HEK293 (cell line): ENCODE measurements around the gene PRKG1.

Experiments used
- CTCF ChIA-PET: fragments of 350-600 bp; formaldehyde crosslinking; extraction: SDS; loops from one replicate; lab custom pipeline; 2021; ENCODE audit warnings: antibody characterized with exemption; lab: Yijun Ruan, JAX
- POLR2A ChIA-PET: fragments of 300-600 bp; formaldehyde crosslinking; extraction: SDS; loops from one replicate; lab custom pipeline; 2020; ENCODE audit warnings: antibody characterized with exemption, inconsistent platforms; lab: Yijun Ruan, JAX
- H3K27ac ChIP-seq: fragments of 200-500 bp; sonication (Bioruptor generic); 2 replicates; pipeline ENCODE4 v1.5.1; 2014; ENCODE audit warnings: low read depth, low read length, control low read depth, inconsistent platforms; ENCODE audit errors: extremely low read depth
- H3K36me3 ChIP-seq, 2 experiments: fragments of 200-500 bp in 1 of 2; sonication (Bioruptor generic) in 1 of 2; 1 replicate in 1 of 2; 2 replicates in 1 of 2; pipeline ENCODE4 v1.5.1; 2014 to 2017; ENCODE audit warnings: inconsistent platforms in 2 of 2, low read length in 2 of 2; ENCODE audit not compliant: control insufficient read depth in 2 of 2, insufficient read depth in 1 of 2
- H3K4me1 ChIP-seq: fragments of 200-500 bp; sonication (Bioruptor generic); 2 replicates; pipeline ENCODE4 v1.5.1; 2014; ENCODE audit warnings: mild to moderate bottlenecking, low read length, inconsistent platforms; ENCODE audit not compliant: control insufficient read depth, insufficient read depth
- H3K4me3 ChIP-seq: 2 replicates; pipeline ENCODE4 v1.5.1; 2011; ENCODE audit warnings: low read depth, mild to moderate bottlenecking, control low read depth, low read length, moderate library complexity
- H3K9me3 ChIP-seq: fragments of 200-500 bp; sonication (Bioruptor generic); 2 replicates; pipeline ENCODE4 v1.5.1; 2014; ENCODE audit warnings: low read depth, low read length, inconsistent platforms; ENCODE audit not compliant: control insufficient read depth, insufficient read depth
- IKZF3 ChIP-seq: fragments of 450-650 bp; IDR thresholded peaks from 2 replicates; pipeline ENCODE4 v1.5.0; 2018; ENCODE audit warnings: missing biosample characterization, mild to moderate bottlenecking, missing genetic modification characterization, moderate library complexity
- KLF1 ChIP-seq: fragments of 450-650 bp; formaldehyde crosslinking; IDR thresholded peaks from 2 replicates; pipeline ENCODE4 v1.5.1; 2016; ENCODE audit warnings: missing biosample characterization, missing genetic modification characterization
- KLF9 ChIP-seq: fragments of 450-650 bp; formaldehyde crosslinking; IDR thresholded peaks from 2 replicates; pipeline ENCODE4 v1.5.1; 2016; ENCODE audit warnings: missing biosample characterization, missing genetic modification characterization, low read depth
- PBX3 ChIP-seq: sonication (generic); formaldehyde crosslinking; IDR thresholded peaks from 2 replicates; pipeline ENCODE4 v1.8.1; 2022; ENCODE audit warnings: mild to moderate bottlenecking, moderate library complexity, missing genetic modification reagents
- PRDM4 ChIP-seq: fragments of 450-650 bp; formaldehyde crosslinking; IDR thresholded peaks from 2 replicates; pipeline ENCODE4 v1.5.1; 2017; ENCODE audit warnings: missing biosample characterization, missing genetic modification characterization
- TSHZ1 ChIP-seq: fragments of 450-650 bp; formaldehyde crosslinking; IDR thresholded peaks from 2 replicates; pipeline ENCODE4 v1.5.1; 2016; ENCODE audit warnings: missing biosample characterization, missing genetic modification characterization, borderline replicate concordance
- ZBTB1 ChIP-seq: fragments of 450-650 bp; formaldehyde crosslinking; IDR thresholded peaks from 2 replicates; pipeline ENCODE4 v1.5.1; 2016; ENCODE audit warnings: missing biosample characterization, missing genetic modification characterization
- ZFHX2 ChIP-seq: fragments of 450-650 bp; formaldehyde crosslinking; conservative IDR thresholded peaks from 2 replicates; pipeline ENCODE4 v1.5.1; 2016; ENCODE audit warnings: missing biosample characterization, missing genetic modification characterization
- ZFP41 ChIP-seq: fragments of 450-650 bp; formaldehyde crosslinking; IDR thresholded peaks from 2 replicates; pipeline ENCODE4 v1.5.1; 2016; ENCODE audit warnings: missing biosample characterization, missing genetic modification characterization, borderline replicate concordance
- ZNF112 ChIP-seq: fragments of 450-650 bp; formaldehyde crosslinking; IDR thresholded peaks from 2 replicates; pipeline ENCODE4 v1.5.0; 2017; ENCODE audit warnings: missing biosample characterization, missing genetic modification characterization
- ZNF155 ChIP-seq: fragments of 450-650 bp; formaldehyde crosslinking; IDR thresholded peaks from 2 replicates; pipeline ENCODE4 v1.5.1; 2016; ENCODE audit warnings: missing biosample characterization, missing genetic modification characterization
- ZNF16 ChIP-seq: fragments of 450-650 bp; formaldehyde crosslinking; IDR thresholded peaks from 2 replicates; pipeline ENCODE4 v1.5.1; 2016; ENCODE audit warnings: low read depth, missing biosample characterization, missing genetic modification characterization
- ZNF274 ChIP-seq, 2 experiments: fragments of 200-500 bp in 1 of 2; fragments of 450-650 bp in 1 of 2; sonication (Bioruptor generic) in 1 of 2; formaldehyde crosslinking in 1 of 2; IDR thresholded peaks; 2 replicates each; pipeline versions ENCODE4 v1.5.1 to v1.6.1; 2014 to 2016; ENCODE audit warnings: borderline replicate concordance in 1 of 2, inconsistent platforms in 1 of 2, low read length in 1 of 2, missing biosample characterization in 1 of 2, missing genetic modification characterization in 1 of 2
- ZNF280C ChIP-seq: fragments of 450-650 bp; formaldehyde crosslinking; IDR thresholded peaks from 2 replicates; pipeline ENCODE4 v1.5.1; 2016; ENCODE audit warnings: missing biosample characterization, missing genetic modification characterization
- ZNF292 ChIP-seq: fragments of 450-650 bp; formaldehyde crosslinking; IDR thresholded peaks from 2 replicates; pipeline ENCODE4 v1.5.1; 2016; ENCODE audit warnings: low read depth, missing biosample characterization, missing genetic modification characterization, borderline replicate concordance
- ZNF354C ChIP-seq: fragments of 450-650 bp; formaldehyde crosslinking; IDR thresholded peaks from 2 replicates; pipeline ENCODE4 v1.5.1; 2016; ENCODE audit warnings: missing biosample characterization, missing genetic modification characterization, low read depth, borderline replicate concordance
- ZNF416 ChIP-seq: fragments of 450-650 bp; formaldehyde crosslinking; IDR thresholded peaks from 2 replicates; pipeline ENCODE4 v1.5.1; 2016; ENCODE audit warnings: missing biosample characterization, missing genetic modification characterization
- ZNF423 ChIP-seq: fragments of 450-650 bp; formaldehyde crosslinking; IDR thresholded peaks from 2 replicates; pipeline ENCODE4 v1.5.1; 2016; ENCODE audit warnings: missing biosample characterization, missing genetic modification characterization
- ZNF433 ChIP-seq: fragments of 450-650 bp; formaldehyde crosslinking; IDR thresholded peaks from 2 replicates; pipeline ENCODE4 v1.5.1; 2016; ENCODE audit warnings: missing biosample characterization, missing genetic modification characterization, low read depth
- ZNF544 ChIP-seq: fragments of 450-650 bp; formaldehyde crosslinking; IDR thresholded peaks from 2 replicates; pipeline ENCODE4 v1.5.0; 2017; ENCODE audit warnings: missing biosample characterization, missing genetic modification characterization
- ZNF701 ChIP-seq: fragments of 450-650 bp; formaldehyde crosslinking; IDR thresholded peaks from 2 replicates; pipeline ENCODE4 v1.5.1; 2016; ENCODE audit warnings: missing biosample characterization, missing genetic modification characterization

The PRKG1 gene

GRCh38 chr10:51679841-51680240 is 605.6 kb downstream of the PRKG1 start:
- TF ChIP-seq ZNF16 (tag by site-specific recombination) (no peak), ZNF274 (IDR thresholded peaks at IDR 0.05; ENCODE audit: low read length) (no peak), ZNF274 (tag by site-specific recombination; IDR thresholded peaks at IDR 0.05; ENCODE audit: borderline replicate concordance) (no peak), IKZF3 (tag by site-specific recombination) (no peak), ZNF544 (tag by site-specific recombination) (no peak), ZNF292 (tag by site-specific recombination) (no peak), ZNF423 (tag by site-specific recombination) (no peak), ZNF416 (no peak), ZNF280C (no peak), KLF1 (tag by site-specific recombination) (no peak), ZNF112 (tag by site-specific recombination) (no peak), PRDM4 (tag by site-specific recombination) (no peak), ZNF155 (no peak), ZFP41 (tag by site-specific recombination) (no peak), ZNF354C (tag by site-specific recombination) (no peak)

GRCh38 chr10:51683031-51683691 is 608.9 kb downstream of the PRKG1 start:
- no peaks in the 10 kb centered on the region for H3K9me3 ChIP-seq
- H3K4me1 ChIP-seq = 0 out of 2 replicates have a peak, but pooled peaks cover 2% of the 10 kb centered on the region
- no peaks in the 10 kb centered on the region for H3K36me3 ChIP-seq
- TF ChIP-seq TSHZ1 (tag by site-specific recombination) (no peak), ZNF433 (no peak), ZNF701 (tag by site-specific recombination) (no peak), ZFHX2 (no peak), PBX3 (no peak), KLF9 (no peak), ZBTB1 (tag by site-specific recombination) (no peak)
- ChIA-PET CTCF (interaction anchor here (0.6 kb wide), 1 partner anchor 386 kb away, joined by 3 read pairs; no protein-coding TSS in a partner anchor), POLR2A (no interaction called here)
- no peak overlapping the region for H3K4me3 ChIP-seq
- no peak overlapping the region for H3K27ac ChIP-seq

More at GRCh38 chr10:51679841-51680240, 605.6 kb downstream of the PRKG1 start:
- Histone ChIP-seq H3K9me3 (no peaks in the 10 kb centered on the region), H3K4me1 (0 out of 2 replicates have a peak, but pooled peaks cover 2% of the 10 kb centered on the region), H3K36me3 (no peaks in the 10 kb centered on the region), H3K4me3 (no peak overlapping the region), H3K27ac (no peak overlapping the region)
- POLR2A ChIA-PET = no interaction called here
- CTCF ChIA-PET = no interaction called here
